H9 (cell line): ENCODE measurements around the gene EPHB3. TPM values are rescaled to one million over a fixed set of nuclear protein-coding genes. Genes with fewer than 3 reads are reported as not detected.

ENCODE experiments used
- DNase-seq: peaks from one replicate; pipeline ENCODE4 v3.0.0-alpha.2; 2017
- H2AFZ ChIP-seq: one replicate; pipeline ENCODE4 v1.6.1; 2013; ENCODE audit warnings: mild to moderate bottlenecking, low read length, control low read depth, moderate library complexity
- H2AK5ac ChIP-seq: 2 replicates; pipeline ENCODE4 v1.6.1; 2013; ENCODE audit warnings: low read length, control low read depth, mixed read lengths; ENCODE audit not compliant: insufficient read length
- H2BK120ac ChIP-seq: one replicate; pipeline ENCODE4 v1.6.1; 2013; ENCODE audit warnings: low read depth, mild to moderate bottlenecking, low read length, control low read depth, inconsistent platforms; ENCODE audit not compliant: poor library complexity, severe bottlenecking
- H2BK12ac ChIP-seq: 2 replicates; pipeline ENCODE4 v1.6.1; 2013; ENCODE audit warnings: low read length, control low read depth, mixed read lengths, low read depth; ENCODE audit not compliant: insufficient read length
- H2BK15ac ChIP-seq: 2 replicates; pipeline ENCODE4 v1.6.1; 2013; ENCODE audit warnings: low read depth, low read length, control low read depth
- H2BK20ac ChIP-seq: one replicate; pipeline ENCODE4 v1.6.1; 2013; ENCODE audit warnings: low read depth, mild to moderate bottlenecking, low read length, control low read depth, inconsistent platforms; ENCODE audit not compliant: poor library complexity, severe bottlenecking
- H2BK5ac ChIP-seq: 2 replicates; pipeline ENCODE4 v1.6.1; 2013; ENCODE audit warnings: low read length, control low read depth, mixed read lengths; ENCODE audit not compliant: insufficient read length
- H3K14ac ChIP-seq: 2 replicates; pipeline ENCODE4 v1.6.1; 2013; ENCODE audit warnings: low read length, control low read depth; ENCODE audit not compliant: insufficient read depth
- H3K18ac ChIP-seq: 2 replicates; pipeline ENCODE4 v1.6.1; 2013; ENCODE audit warnings: low read depth, mild to moderate bottlenecking, mixed read lengths, low read length, control low read depth; ENCODE audit not compliant: insufficient read length
- H3K23ac ChIP-seq: 2 replicates; pipeline ENCODE4 v1.6.1; 2013; ENCODE audit warnings: low read length, control low read depth, mixed read lengths, low read depth; ENCODE audit not compliant: insufficient read length
- H3K23me2 ChIP-seq: 2 replicates; pipeline ENCODE4 v1.6.1; 2013; ENCODE audit warnings: low read depth, mild to moderate bottlenecking, mixed read lengths, low read length, control low read depth; ENCODE audit not compliant: insufficient read length, poor library complexity, severe bottlenecking
- H3K27ac ChIP-seq: 2 replicates; pipeline ENCODE4 v1.5.1; 2013; ENCODE audit warnings: low read length, control low read depth, mixed read lengths, low read depth; ENCODE audit not compliant: insufficient read length
- H3K27me3 ChIP-seq: 2 replicates; pipeline ENCODE4 v1.6.1; 2013; ENCODE audit warnings: low read length, control low read depth, inconsistent platforms; ENCODE audit not compliant: insufficient read depth
- H3K4ac ChIP-seq: 2 replicates; pipeline ENCODE4 v1.6.1; 2013; ENCODE audit warnings: low read depth, mild to moderate bottlenecking, control low read depth, inconsistent platforms, low read length, moderate library complexity
- H3K4me1 ChIP-seq: 2 replicates; pipeline ENCODE4 v1.6.1; 2013; ENCODE audit warnings: low read length, control low read depth, inconsistent platforms; ENCODE audit not compliant: insufficient read depth
- H3K4me2 ChIP-seq: 2 replicates; pipeline ENCODE4 v1.6.1; 2013; ENCODE audit warnings: low read length, control low read depth, mixed read lengths; ENCODE audit not compliant: insufficient read length, insufficient read depth
- H3K56ac ChIP-seq: 2 replicates; pipeline ENCODE4 v1.6.1; 2013; ENCODE audit warnings: low read depth, mild to moderate bottlenecking, mixed read lengths, low read length, control low read depth; ENCODE audit not compliant: insufficient read length
- H3K79me1 ChIP-seq: 2 replicates; pipeline ENCODE4 v1.6.1; 2013; ENCODE audit warnings: low read depth, mild to moderate bottlenecking, moderate library complexity, low read length, control low read depth, inconsistent platforms; ENCODE audit not compliant: insufficient read depth, poor library complexity, severe bottlenecking
- H3K79me2 ChIP-seq: 2 replicates; pipeline ENCODE4 v1.6.1; 2013; ENCODE audit warnings: low read length, control low read depth, inconsistent platforms; ENCODE audit not compliant: insufficient read depth
- H3K9ac ChIP-seq: 2 replicates; pipeline ENCODE4 v1.6.1; 2013; ENCODE audit warnings: low read length, control low read depth, mixed read lengths; ENCODE audit not compliant: insufficient read length; ENCODE audit errors: extremely low read depth
- H3K9me3 ChIP-seq: one replicate; pipeline ENCODE4 v1.6.1; 2013; ENCODE audit warnings: low read depth, low read length, inconsistent platforms; ENCODE audit not compliant: control insufficient read depth
- H3T11ph ChIP-seq: one replicate; pipeline ENCODE4 v1.6.1; 2013; ENCODE audit warnings: mild to moderate bottlenecking, low read length, control low read depth, inconsistent platforms
- H4K20me1 ChIP-seq: one replicate; pipeline ENCODE4 v1.6.1; 2013; ENCODE audit not compliant: control insufficient read depth, insufficient read length, insufficient read depth
- H4K5ac ChIP-seq: 2 replicates; pipeline ENCODE4 v1.6.1; 2013; ENCODE audit warnings: low read depth, mild to moderate bottlenecking, mixed read lengths, low read length, control low read depth; ENCODE audit not compliant: insufficient read length
- H4K8ac ChIP-seq: replicated peaks from 2 replicates; pipeline ENCODE4 v1.6.1; 2013; ENCODE audit warnings: low read length, control low read depth, mixed read lengths, low read depth; ENCODE audit not compliant: insufficient read length
- H4K91ac ChIP-seq: 2 replicates; pipeline ENCODE4 v1.6.1; 2013; ENCODE audit warnings: low read depth, mild to moderate bottlenecking, moderate library complexity, mixed read lengths, low read length, control low read depth; ENCODE audit not compliant: insufficient read length
- H3K27ac Mint-ChIP-seq, 3 experiments: 2 replicates in 2 of 3; 3 replicates in 1 of 3; pipeline ENCODE4 v1.8.0; 2020 to 2021; ENCODE audit warnings: mixed read lengths in 3 of 3, mild to moderate bottlenecking in 1 of 3, moderate library complexity in 1 of 3
- H3K27me3 Mint-ChIP-seq: 2 replicates; pipeline ENCODE4 v1.8.0; 2021; ENCODE audit warnings: low read depth, mild to moderate bottlenecking, moderate library complexity, mixed read lengths
- H3K36me3 Mint-ChIP-seq, 3 experiments: 2 replicates in 2 of 3; 3 replicates in 1 of 3; pipeline ENCODE4 v1.8.0; 2020 to 2021; ENCODE audit warnings: low read depth in 3 of 3, mixed read lengths in 3 of 3; ENCODE audit not compliant: insufficient read depth in 1 of 3
- H3K4me1 Mint-ChIP-seq, 2 experiments: 2 replicates each; pipeline ENCODE4 v1.8.0; 2020; ENCODE audit warnings: mixed read lengths in 2 of 2
- H3K4me3 Mint-ChIP-seq, 2 experiments: 2 replicates in 1 of 2; 3 replicates in 1 of 2; pipeline ENCODE4 v1.8.0; 2020 to 2021; ENCODE audit warnings: mild to moderate bottlenecking in 2 of 2, mixed read lengths in 2 of 2, moderate library complexity in 1 of 2
- H3K9me3 Mint-ChIP-seq, 2 experiments: 2 replicates in 1 of 2; 3 replicates in 1 of 2; pipeline ENCODE4 v1.8.0; 2020; ENCODE audit warnings: mild to moderate bottlenecking in 2 of 2, mixed read lengths in 2 of 2, moderate library complexity in 1 of 2
- CTCF ChIP-seq: fragments of 200-600 bp; sonication (generic); conservative IDR thresholded peaks from 3 replicates; pipeline ENCODE4 v1.8.0; 2021; ENCODE audit warnings: antibody characterized with exemption, mild to moderate bottlenecking
- WGBS: extraction: QIAGEN DNeasy Blood & Tissue Kit; methylation state at CpG from one replicate; pipeline ENCODE4 v1.1.7; 2013; ENCODE audit warnings: missing lambda C conversion rate, low lambda C conversion rate, mixed read lengths; ENCODE audit not compliant: insufficient read length; ENCODE audit errors: extremely low coverage; 5-methylcytosine and 5-hydroxymethylcytosine counted together
- total RNA-seq: library from RNA; stranded (reverse); gene quantifications from 2 replicates; pipeline ENCODE4 v1.2.1, GENCODE V29; 2021

Gene EPHB3
- total RNA-seq, 1 experiment from 2014 or later: 1.0 TPM

DNA sequence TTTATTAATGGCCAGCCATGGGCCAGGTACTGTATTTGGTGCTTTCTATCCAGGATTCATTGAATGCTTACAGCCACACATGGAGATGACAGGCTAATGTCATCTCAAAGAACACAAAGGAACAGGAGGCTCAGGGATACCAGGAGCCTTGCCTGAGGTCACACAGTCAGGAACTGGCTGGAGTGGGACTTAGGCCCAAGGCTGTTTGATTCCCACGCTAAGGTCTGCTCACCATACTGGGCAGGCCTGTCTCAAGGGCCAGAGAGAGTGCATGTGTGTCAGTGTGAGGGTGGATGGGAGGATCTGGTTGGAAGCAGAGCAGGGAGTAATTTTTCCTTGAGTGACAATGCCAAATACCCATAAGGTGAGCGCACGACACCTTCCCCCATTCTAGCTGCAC is 37.6 kb downstream of the EPHB3 start:
- no peak overlapping the region for H2BK15ac ChIP-seq
- no peak for DNase-seq
- H3K18ac ChIP-seq: no peak overlapping the region
- no peak overlapping the region for H3K23ac ChIP-seq
- peaks cover 7% of the 10 kb centered on the region for H3K4me1 ChIP-seq
- no peak overlapping the region for H3K56ac ChIP-seq
- no peak overlapping the region for H4K8ac ChIP-seq
- H3K9ac ChIP-seq: no peak overlapping the region
- WGBS: no CpG with 5 or more reads among the region's 3 CpGs
- peaks cover 48% of the 10 kb centered on the region for H3K27me3 ChIP-seq
- H3K27ac Mint-ChIP-seq: no peak overlapping the region
- H4K91ac ChIP-seq: no peak overlapping the region
- peaks cover 0 to 2% of the 10 kb centered on the region in 2 experiments; a peak in 1 of 5 replicates for H3K9me3 Mint-ChIP-seq
- peaks cover 16% of the 10 kb centered on the region for H3K23me2 ChIP-seq
- no peak for TF ChIP-seq CTCF
- no peak overlapping the region for H2BK20ac ChIP-seq
- H2BK5ac ChIP-seq: no peak overlapping the region
- H2AK5ac ChIP-seq: no peak overlapping the region
- no peaks in the 10 kb centered on the region for H3K9me3 ChIP-seq
- no peak overlapping the region for H3K4me3 Mint-ChIP-seq
- peaks cover 3% of the 10 kb centered on the region for H4K20me1 ChIP-seq
- H2BK12ac ChIP-seq: no peak overlapping the region
- no peak overlapping the region for H3T11ph ChIP-seq
- no peak overlapping the region for H3K4ac ChIP-seq
- no peaks in the 10 kb centered on the region for H3K79me1 ChIP-seq
- peaks cover 93% of the 10 kb centered on the region for H3K27me3 Mint-ChIP-seq
- no peaks in the 10 kb centered on the region; a peak in 1 of 7 replicates for H3K36me3 Mint-ChIP-seq
- no peak overlapping the region for H3K27ac ChIP-seq
- no peak overlapping the region for H2AFZ ChIP-seq
- H3K14ac ChIP-seq: no peak overlapping the region
- no peaks in the 10 kb centered on the region for H3K79me2 ChIP-seq
- H4K5ac ChIP-seq: no peak overlapping the region
- H2BK120ac ChIP-seq: no peak overlapping the region
- peaks cover 39 to 54% of the 10 kb centered on the region in 2 experiments for H3K4me1 Mint-ChIP-seq
- H3K4me2 ChIP-seq: no peak overlapping the region
